Osteocyte (in vitro differentiated cells): ENCODE measurements around the gene ANKS1B. TPM values are rescaled to one million over a fixed set of nuclear protein-coding genes. Genes with fewer than 3 reads are reported as not detected.

Experiments
- DNase-seq: peaks from one replicate; pipeline ENCODE4 v3.0.0; 2021; ENCODE audit warnings: mixed read lengths; ENCODE audit not compliant: unreplicated experiment; ENCODE audit errors: extremely low spot score
- H3K27ac Mint-ChIP-seq: one replicate; pipeline ENCODE4 v1.8.0; 2021; ENCODE audit warnings: mild to moderate bottlenecking, mixed read lengths; ENCODE audit not compliant: unreplicated experiment
- H3K27me3 Mint-ChIP-seq: one replicate; pipeline ENCODE4 v1.8.0; 2021; ENCODE audit warnings: mixed read lengths; ENCODE audit not compliant: unreplicated experiment
- H3K36me3 Mint-ChIP-seq: one replicate; pipeline ENCODE4 v1.8.0; 2021; ENCODE audit warnings: mixed read lengths; ENCODE audit not compliant: unreplicated experiment
- H3K4me1 Mint-ChIP-seq: one replicate; pipeline ENCODE4 v1.8.0; 2021; ENCODE audit warnings: mixed read lengths; ENCODE audit not compliant: unreplicated experiment
- H3K4me3 Mint-ChIP-seq: one replicate; pipeline ENCODE4 v1.8.0; 2021; ENCODE audit warnings: mild to moderate bottlenecking, moderate library complexity, mixed read lengths; ENCODE audit not compliant: unreplicated experiment
- H3K9me3 Mint-ChIP-seq: one replicate; pipeline ENCODE4 v1.8.0; 2021; ENCODE audit warnings: mixed read lengths; ENCODE audit not compliant: unreplicated experiment
- total RNA-seq: library from RNA; stranded (reverse); gene quantifications from 2 replicates; pipeline ENCODE4 v1.2.1, GENCODE V29; 2021
- TF ChIP-seq, protein P1 (sequence below): fragments of 200-600 bp; sonication (generic); IDR thresholded peaks from 2 replicates; pipeline ENCODE4 v1.5.0; 2021; ENCODE audit warnings: antibody characterized with exemption, mild to moderate bottlenecking, moderate library complexity

ANKS1B gene
- total RNA-seq, 1 donor from 2014 or later: 0.70 TPM

DNA sequence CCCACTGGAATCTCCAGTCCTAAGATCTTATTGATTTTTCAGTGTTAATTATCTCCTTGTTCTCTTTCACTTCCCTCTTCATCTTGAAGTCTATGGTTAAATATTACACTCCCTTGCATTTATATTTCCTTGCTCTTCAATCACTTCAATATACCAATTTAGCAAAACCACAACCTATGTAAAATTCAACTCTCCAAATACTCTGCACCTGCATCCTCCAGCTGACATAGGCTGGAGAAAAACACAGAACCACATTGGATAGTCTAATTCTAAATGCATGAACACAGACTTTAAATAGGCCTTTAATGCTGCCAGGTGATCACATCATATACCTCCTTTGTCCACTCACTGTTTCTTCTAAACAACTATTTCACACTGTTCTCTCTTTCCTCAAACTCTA lies 591.0 kb downstream of the ANKS1B start:
- H3K9me3 Mint-ChIP-seq: no peaks in the 10 kb centered on the region
- TF ChIP-seq, protein P1, sequence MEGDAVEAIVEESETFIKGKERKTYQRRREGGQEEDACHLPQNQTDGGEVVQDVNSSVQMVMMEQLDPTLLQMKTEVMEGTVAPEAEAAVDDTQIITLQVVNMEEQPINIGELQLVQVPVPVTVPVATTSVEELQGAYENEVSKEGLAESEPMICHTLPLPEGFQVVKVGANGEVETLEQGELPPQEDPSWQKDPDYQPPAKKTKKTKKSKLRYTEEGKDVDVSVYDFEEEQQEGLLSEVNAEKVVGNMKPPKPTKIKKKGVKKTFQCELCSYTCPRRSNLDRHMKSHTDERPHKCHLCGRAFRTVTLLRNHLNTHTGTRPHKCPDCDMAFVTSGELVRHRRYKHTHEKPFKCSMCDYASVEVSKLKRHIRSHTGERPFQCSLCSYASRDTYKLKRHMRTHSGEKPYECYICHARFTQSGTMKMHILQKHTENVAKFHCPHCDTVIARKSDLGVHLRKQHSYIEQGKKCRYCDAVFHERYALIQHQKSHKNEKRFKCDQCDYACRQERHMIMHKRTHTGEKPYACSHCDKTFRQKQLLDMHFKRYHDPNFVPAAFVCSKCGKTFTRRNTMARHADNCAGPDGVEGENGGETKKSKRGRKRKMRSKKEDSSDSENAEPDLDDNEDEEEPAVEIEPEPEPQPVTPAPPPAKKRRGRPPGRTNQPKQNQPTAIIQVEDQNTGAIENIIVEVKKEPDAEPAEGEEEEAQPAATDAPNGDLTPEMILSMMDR: no peak
- no peak overlapping the region for H3K4me3 Mint-ChIP-seq
- no peaks in the 10 kb centered on the region for H3K36me3 Mint-ChIP-seq
- H3K27me3 Mint-ChIP-seq: no peaks in the 10 kb centered on the region
- no peak for DNase-seq
- H3K4me1 Mint-ChIP-seq: no peaks in the 10 kb centered on the region
- no peak overlapping the region for H3K27ac Mint-ChIP-seq

DNA sequence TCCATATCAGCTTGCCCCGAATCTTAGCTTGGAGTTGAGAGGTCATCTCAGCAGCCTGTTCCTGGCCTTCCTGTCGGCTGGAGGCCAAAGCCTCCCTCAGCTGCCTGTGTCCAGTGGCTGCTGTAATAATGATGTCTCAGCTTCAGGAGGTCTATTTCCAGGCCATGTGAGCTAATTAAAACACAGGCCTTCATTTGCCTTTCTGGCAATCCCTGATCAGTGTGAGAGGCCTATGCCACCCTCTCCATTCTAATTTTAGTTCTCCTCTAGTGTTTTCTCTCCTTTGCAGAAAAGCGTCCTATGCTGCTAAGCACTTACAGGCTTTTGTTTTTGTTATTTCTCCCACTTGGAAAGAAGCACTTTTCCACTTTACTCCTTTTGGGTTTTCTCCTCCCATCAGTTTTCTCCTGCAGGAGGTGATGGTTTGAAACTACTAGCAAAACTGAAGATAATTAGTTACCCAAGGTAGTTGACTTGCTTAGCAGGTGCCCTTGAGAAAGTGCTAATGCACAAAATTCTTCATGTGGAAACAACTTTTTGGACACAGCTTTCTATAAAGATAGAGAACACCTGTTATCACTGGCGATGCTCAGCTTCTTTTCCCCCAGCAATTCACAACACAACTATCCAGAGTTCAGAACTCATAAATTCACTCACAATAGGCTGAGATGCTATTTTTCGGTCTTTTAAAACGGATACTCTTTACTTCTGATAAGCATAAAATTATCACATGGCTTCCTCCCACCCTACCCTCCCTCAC lies 592.5 kb downstream of the ANKS1B start:
- H3K4me3 Mint-ChIP-seq: no peak overlapping the region
- H3K27ac Mint-ChIP-seq: no peak overlapping the region
- TF ChIP-seq, protein P1: no peak
- H3K27me3 Mint-ChIP-seq: no peaks in the 10 kb centered on the region
- H3K9me3 Mint-ChIP-seq: no peaks in the 10 kb centered on the region
- H3K36me3 Mint-ChIP-seq: no peaks in the 10 kb centered on the region
- DNase-seq: no peak
- H3K4me1 Mint-ChIP-seq: no peaks in the 10 kb centered on the region

DNA sequence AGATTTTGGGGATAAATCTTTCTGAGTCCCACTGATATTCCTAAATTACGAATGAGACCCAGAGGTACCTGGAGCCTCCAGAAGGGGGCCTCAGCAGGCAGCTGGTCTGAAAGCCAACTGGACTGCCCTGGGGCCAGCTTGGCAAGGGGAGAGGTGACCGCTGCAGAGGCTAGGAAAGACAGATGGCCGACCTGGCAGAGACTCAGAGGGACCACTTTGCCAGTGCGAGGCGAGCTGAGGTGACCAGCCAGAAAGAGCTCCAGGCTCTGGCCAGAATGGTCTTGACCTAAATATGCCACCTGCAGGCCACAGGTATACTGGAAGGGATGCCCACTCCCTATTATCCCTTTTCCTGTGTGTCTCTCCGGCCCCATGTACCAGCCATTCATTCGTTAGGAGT lies 594.0 kb downstream of the ANKS1B start:
- H3K9me3 Mint-ChIP-seq: no peaks in the 10 kb centered on the region
- TF ChIP-seq, protein P1: no peak
- H3K36me3 Mint-ChIP-seq: no peaks in the 10 kb centered on the region
- H3K27me3 Mint-ChIP-seq: no peaks in the 10 kb centered on the region
- no peak overlapping the region for H3K4me3 Mint-ChIP-seq
- H3K27ac Mint-ChIP-seq: no peak overlapping the region
- no peak for DNase-seq
- H3K4me1 Mint-ChIP-seq: no peaks in the 10 kb centered on the region

DNA sequence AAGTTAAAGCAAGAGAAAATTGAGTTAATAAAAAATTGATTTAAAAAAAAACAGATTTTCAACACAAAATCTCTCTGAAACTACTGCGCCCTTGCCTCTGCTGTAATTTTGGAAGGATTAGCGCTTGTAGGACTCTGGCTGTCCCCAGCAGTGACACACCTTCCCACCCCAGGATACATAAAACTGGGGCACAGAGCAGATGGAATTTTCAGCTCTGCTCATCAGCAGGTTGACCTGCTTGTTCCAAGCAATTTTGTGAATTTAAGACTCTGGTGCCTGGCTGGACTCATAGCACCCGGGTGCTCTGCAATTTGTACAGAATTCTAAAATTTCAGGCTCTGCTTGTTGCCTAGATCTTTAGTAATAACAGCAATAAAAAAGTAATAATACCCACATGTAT lies 595.0 kb downstream of the ANKS1B start:
- Mint-ChIP-seq H3K4me1 (no peaks in the 10 kb centered on the region), H3K9me3 (no peaks in the 10 kb centered on the region), H3K27me3 (no peaks in the 10 kb centered on the region), H3K27ac (no peak overlapping the region), H3K4me3 (no peak overlapping the region), H3K36me3 (no peaks in the 10 kb centered on the region)
- no peak for DNase-seq
- TF ChIP-seq, protein P1: no peak

DNA sequence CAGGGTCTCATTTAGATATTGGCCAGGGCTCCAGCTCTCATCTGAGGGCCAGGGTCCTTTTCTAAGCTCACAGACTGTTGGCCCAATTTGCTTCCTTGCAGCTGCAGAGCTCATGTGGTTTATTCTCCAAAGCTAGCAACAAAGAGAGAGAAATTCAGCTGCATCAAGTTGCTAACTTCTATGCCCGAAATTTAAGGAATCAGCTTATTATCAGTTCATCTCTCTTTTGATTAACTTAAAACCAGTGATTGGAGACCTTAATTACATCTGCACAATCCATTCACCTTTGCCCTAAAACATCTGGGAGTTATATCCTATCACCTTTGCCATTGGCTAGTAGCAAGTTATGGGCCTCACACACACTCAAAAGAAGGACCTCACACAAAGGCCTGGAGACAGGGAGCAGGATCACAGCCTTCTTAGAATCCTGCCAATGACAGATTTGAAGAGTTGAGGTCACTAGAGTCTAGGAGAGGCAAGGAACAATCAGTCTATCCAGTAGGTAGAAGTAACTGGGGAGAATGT lies 596.0 kb downstream of the ANKS1B start:
- Mint-ChIP-seq H3K36me3 (no peaks in the 10 kb centered on the region), H3K4me1 (no peaks in the 10 kb centered on the region), H3K4me3 (no peak overlapping the region), H3K27ac (no peak overlapping the region), H3K27me3 (no peaks in the 10 kb centered on the region), H3K9me3 (no peaks in the 10 kb centered on the region)
- DNase-seq: no peak
- TF ChIP-seq, protein P1: no peak
